ENCODE measurements around the gene MRPL38.
"Not testable (repeated sequence)": the region's sequence is repeated elsewhere in the genome, so short reads cannot be mapped to it uniquely, and the experiment has no call there.

Gene MRPL38

GRCh38 chr17:75895370-75896155, 9.1 kb downstream of the MRPL38 start:
- DNase-seq: peak; percentile 30

- DNase-seq: no peak
Measured at GRCh38 chr17:75894049-75894733, 10.5 kb downstream of the MRPL38 start.

- no peak for DNase-seq
Measured at GRCh38 chr17:75893305-75894048, 11.2 kb downstream of the MRPL38 start.

- DNase-seq: no peak
Measured at GRCh38 chr17:75892556-75893224, 12.0 kb downstream of the MRPL38 start.

GRCh38 chr17:75891605-75892555, 12.8 kb downstream of the MRPL38 start:
- no peak for DNase-seq

GRCh38 chr17:75891022-75891604, 13.6 kb downstream of the MRPL38 start:
- DNase-seq: no peak

- no peak for DNase-seq
Measured at GRCh38 chr17:75889454-75889853, 15.2 kb downstream of the MRPL38 start.

- DNase-seq: no peak
Measured at GRCh38 chr17:75888484-75888883, 16.2 kb downstream of the MRPL38 start.

- DNase-seq: not testable (repeated sequence)
Measured at GRCh38 chr17:75885860-75886259, 18.8 kb downstream of the MRPL38 start.

GRCh38 chr17:75885431-75885830, 19.3 kb downstream of the MRPL38 start:
- DNase-seq: no peak

GRCh38 chr17:75881678-75882454, 22.8 kb downstream of the MRPL38 start:
- DNase-seq: no peak

- no peak for DNase-seq
Measured at GRCh38 chr17:75880266-75880665, 24.4 kb downstream of the MRPL38 start.

GRCh38 chr17:75878174-75878998, 26.3 kb downstream of the MRPL38 start, which contains the start of gene TRIM47:
TRIM47 (minus strand) TSS chr17:75878581; CDS start chr17:75878548, 33 bp downstream.
- DNase-seq: peak; percentile 56

- DNase-seq: peak; percentile 76
Measured at GRCh38 chr17:75877752-75878173, 26.9 kb downstream of the MRPL38 start.

GRCh38 chr17:75876938-75877751, 27.5 kb downstream of the MRPL38 start:
- DNase-seq: peak; percentile 97

GRCh38 chr17:75876190-75876937, 28.3 kb downstream of the MRPL38 start:
- no peak for DNase-seq

- no peak for DNase-seq
Measured at GRCh38 chr17:75875940-75876189, 28.8 kb downstream of the MRPL38 start.
